Naive B cell (primary cell): ENCODE measurements around the gene EEF1G. TPM values are rescaled to one million over a fixed set of nuclear protein-coding genes. Genes with fewer than 3 reads are reported as not detected.

ENCODE experiments used
- ATAC-seq, 2 donors: fragments of 150-1000 bp; cut with Tn5 transposase; 2 replicates each; pipeline ENCODE4 v1.10.0; 2021; ENCODE audit warnings: low read depth in 2 of 2, mild to moderate bottlenecking in 2 of 2, moderate library complexity in 2 of 2
- DNase-seq: peaks from one replicate; pipeline ENCODE4 v3.0.0; 2022
- H3K27ac Mint-ChIP-seq, 6 donors: one replicate each; pipeline ENCODE4 v1.8.0; 2020 to 2022; ENCODE audit warnings: mild to moderate bottlenecking in 6 of 6, mixed read lengths in 6 of 6, moderate library complexity in 5 of 6, inconsistent platforms in 2 of 6
- H3K27me3 Mint-ChIP-seq, 3 donors: one replicate each; pipeline ENCODE4 v1.8.0; 2021 to 2022; ENCODE audit warnings: mixed read lengths in 3 of 3, mild to moderate bottlenecking in 1 of 3
- H3K36me3 Mint-ChIP-seq, 2 donors: one replicate each; pipeline ENCODE4 v1.8.0; 2020 to 2022; ENCODE audit warnings: mixed read lengths in 2 of 2, inconsistent platforms in 1 of 2, mild to moderate bottlenecking in 1 of 2
- H3K4me1 Mint-ChIP-seq, 3 donors: one replicate each; pipeline ENCODE4 v1.8.0; 2020 to 2022; ENCODE audit warnings: mixed read lengths in 3 of 3, inconsistent platforms in 1 of 3, mild to moderate bottlenecking in 1 of 3, moderate library complexity in 1 of 3
- H3K4me3 Mint-ChIP-seq, 8 donors: one replicate each; pipeline ENCODE4 v1.8.0; 2020 to 2022; ENCODE audit warnings: mild to moderate bottlenecking in 8 of 8, mixed read lengths in 8 of 8, moderate library complexity in 8 of 8, inconsistent platforms in 2 of 8
- H3K9me3 Mint-ChIP-seq, 7 donors: one replicate each; pipeline ENCODE4 v1.8.0; 2020 to 2022; ENCODE audit warnings: mixed read lengths in 7 of 7, mild to moderate bottlenecking in 5 of 7, inconsistent platforms in 2 of 7, moderate library complexity in 1 of 7
- polyA plus RNA-seq, 6 donors: library from polyadenylated mRNA; unstranded; fragments of 300-500 nt; fragmentation: Illumina TruSeq; gene quantifications; one replicate each; pipeline ENCODE4 v1.2.3, GENCODE V29; 2021; ENCODE audit warnings: low read depth in 6 of 6

Gene EEF1G
- polyA plus RNA-seq, 6 donors from 2014 or later: 1,313 to 1,862 (median 1,450) TPM

GRCh38 chr11:62532096-62532495, 41.6 kb downstream of the EEF1G start:
- peaks cover 31 to 53% of the 10 kb centered on the region in 2 donors for H3K36me3 Mint-ChIP-seq
- H3K27me3 Mint-ChIP-seq: no peaks in the 10 kb centered on the region
- no peak for ATAC-seq
- H3K4me3 Mint-ChIP-seq: no peak overlapping the region
- no peak for DNase-seq
- no peaks in the 10 kb centered on the region for H3K9me3 Mint-ChIP-seq
- H3K4me1 Mint-ChIP-seq: peaks cover 2 to 19% (median 14%) of the 10 kb centered on the region in 3 donors
- H3K27ac Mint-ChIP-seq: peak overlapping the region in 3 of 6 donors; percentile 71 to 84 (median 72)

GRCh38 chr11:62516736-62517371, 56.8 kb downstream of the EEF1G start:
- Mint-ChIP-seq H3K27ac (peak overlapping the region in 1 of 6 donors; percentile 89), H3K27me3 (no peaks in the 10 kb centered on the region), H3K4me3 (no peak overlapping the region), H3K9me3 (no peaks in the 10 kb centered on the region), H3K4me1 (peaks cover 7 to 13% (median 11%) of the 10 kb centered on the region in 3 donors), H3K36me3 (peaks cover 15 to 19% of the 10 kb centered on the region in 2 donors)
- DNase-seq (no peak), ATAC-seq (no peak)

- Mint-ChIP-seq H3K4me1 (peaks cover 7 to 13% (median 11%) of the 10 kb centered on the region in 3 donors), H3K27ac (peak overlapping the region in 2 of 6 donors; percentile 15 to 89), H3K27me3 (no peaks in the 10 kb centered on the region), H3K36me3 (peaks cover 5 to 15% of the 10 kb centered on the region in 2 donors), H3K4me3 (no peak overlapping the region), H3K9me3 (no peaks in the 10 kb centered on the region)
- no peak for DNase-seq
- ATAC-seq: peak; percentile 40 to 46
Observed at GRCh38 chr11:62514151-62514550, 59.5 kb downstream of the EEF1G start.

GRCh38 chr11:62513626-62514025, 60.1 kb downstream of the EEF1G start:
- Mint-ChIP-seq H3K27me3 (no peaks in the 10 kb centered on the region), H3K27ac (peak overlapping the region in 2 of 6 donors; percentile 51 to 89)

GRCh38 chr11:62512961-62513360, 60.7 kb downstream of the EEF1G start:
- Mint-ChIP-seq H3K4me3 (no peak overlapping the region), H3K36me3 (peaks cover 5 to 8% of the 10 kb centered on the region in 2 donors), H3K9me3 (no peaks in the 10 kb centered on the region), H3K27me3 (no peaks in the 10 kb centered on the region), H3K27ac (peak overlapping the region in 1 of 6 donors; percentile 51), H3K4me1 (peaks cover 8 to 18% (median 15%) of the 10 kb centered on the region in 3 donors)
- DNase-seq (no peak), ATAC-seq (no peak)

More at GRCh38 chr11:62513626-62514025, 60.1 kb downstream of the EEF1G start:
- Mint-ChIP-seq H3K4me3 (no peak overlapping the region), H3K4me1 (peaks cover 10 to 14% (median 13%) of the 10 kb centered on the region in 3 donors), H3K36me3 (peaks cover 5 to 15% of the 10 kb centered on the region in 2 donors), H3K9me3 (no peaks in the 10 kb centered on the region)
- DNase-seq (no peak), ATAC-seq (no peak)

Other genes with a start within 250 kb of the EEF1G start
- 1 to 10 TPM in 4 of 6 donors, under 1 TPM in 1, not detected in 1; 0.57 to 3.1 (median 1.2) TPM for gene ASRGL1, start 236.4 kb downstream of the EEF1G start, polyA plus RNA-seq
- gene SCGB1A1, start 154.9 kb downstream of the EEF1G start, polyA plus RNA-seq: not detected
- 10 to 100 TPM in 5 of 6 donors, 1 to 10 TPM in 1; 2.0 to 45.3 (median 15.9) TPM for gene AHNAK, start 27.1 kb downstream of the EEF1G start, polyA plus RNA-seq
- gene TUT1, start 17.6 kb upstream of the EEF1G start, polyA plus RNA-seq: 10 to 100 TPM; 12.7 to 20.8 (median 16.2) TPM
- gene MTA2, start 28.0 kb upstream of the EEF1G start, polyA plus RNA-seq: 10 to 100 TPM in 5 of 6 donors, 1 to 10 TPM in 1; 3.4 to 27.5 (median 17.8) TPM
- 10 to 100 TPM in 5 of 6 donors, 1 to 10 TPM in 1; 9.7 to 15.5 (median 12.5) TPM for gene EML3, start 38.9 kb upstream of the EEF1G start, polyA plus RNA-seq
- gene ROM1, start 39.4 kb upstream of the EEF1G start, polyA plus RNA-seq: 1 to 10 TPM in 1 of 6 donors, under 1 TPM in 4, not detected in 1; 0.55 to 1.6 (median 0.66) TPM
- 10 to 100 TPM; 26.1 to 43.9 (median 30.8) TPM for gene B3GAT3, start 48.1 kb upstream of the EEF1G start, polyA plus RNA-seq
- gene GANAB, start 72.7 kb upstream of the EEF1G start, polyA plus RNA-seq: 100 to 1,000 TPM; 140 to 158 (median 149) TPM
- 10 to 100 TPM; 18.3 to 40.1 (median 28.7) TPM for gene INTS5, start 79.4 kb upstream of the EEF1G start, polyA plus RNA-seq
- 10 to 100 TPM; 37.9 to 89.1 (median 77.2) TPM for gene C11orf98, start 91.3 kb upstream of the EEF1G start, polyA plus RNA-seq
- 1 to 10 TPM; 2.1 to 8.4 (median 4.8) TPM for gene CSKMT, start 91.4 kb upstream of the EEF1G start, polyA plus RNA-seq
- 10 to 100 TPM in 5 of 6 donors, 1 to 10 TPM in 1; 7.7 to 11.4 (median 10.4) TPM for gene UQCC3, start 97.8 kb upstream of the EEF1G start, polyA plus RNA-seq
- 10 to 100 TPM in 1 of 6 donors, 1 to 10 TPM in 5; 3.5 to 12.4 (median 5.1) TPM for gene LBHD1, start 98.4 kb upstream of the EEF1G start, polyA plus RNA-seq
- 100 to 1,000 TPM; 150 to 226 (median 216) TPM for gene UBXN1, start 105.2 kb upstream of the EEF1G start, polyA plus RNA-seq
- gene LRRN4CL, start 115.6 kb upstream of the EEF1G start, polyA plus RNA-seq: not detected
- 10 to 100 TPM; 49.6 to 98.5 (median 57.6) TPM for gene BSCL2, start 133.5 kb upstream of the EEF1G start, polyA plus RNA-seq
- 10 to 100 TPM in 4 of 6 donors, 1 to 10 TPM in 2; 5.3 to 21.2 (median 16.9) TPM for gene GNG3, start 133.8 kb upstream of the EEF1G start, polyA plus RNA-seq
- 1 to 10 TPM in 4 of 6 donors, under 1 TPM in 2; 0.61 to 2.9 (median 1.1) TPM for gene HNRNPUL2, start 153.6 kb upstream of the EEF1G start, polyA plus RNA-seq
- 10 to 100 TPM; 12.1 to 45.9 (median 21.6) TPM for gene TTC9C, start 154.6 kb upstream of the EEF1G start, polyA plus RNA-seq
- gene ZBTB3, start 180.3 kb upstream of the EEF1G start, polyA plus RNA-seq: 10 to 100 TPM in 1 of 6 donors, 1 to 10 TPM in 5; 3.7 to 12.9 (median 6.4) TPM
- gene POLR2G, start 187.7 kb upstream of the EEF1G start, polyA plus RNA-seq: 100 to 1,000 TPM; 249 to 395 (median 290) TPM
- 10 to 100 TPM in 2 of 6 donors, 1 to 10 TPM in 4; 8.3 to 14.3 (median 9.5) TPM for gene TAF6L, start 197.5 kb upstream of the EEF1G start, polyA plus RNA-seq
- 100 to 1,000 TPM; 145 to 275 (median 160) TPM for gene TMEM179B, start 213.5 kb upstream of the EEF1G start, polyA plus RNA-seq
- 10 to 100 TPM; 28.9 to 52.5 (median 45.3) TPM for gene TMEM223, start 218.1 kb upstream of the EEF1G start, polyA plus RNA-seq
- 100 to 1,000 TPM in 2 of 6 donors, 10 to 100 TPM in 4; 60.9 to 121 (median 90.6) TPM for gene NXF1, start 231.5 kb upstream of the EEF1G start, polyA plus RNA-seq